ENCODE results near the gene HSPA12B. TPM values are rescaled to one million over a fixed set of nuclear protein-coding genes. Genes with fewer than 3 reads are reported as not detected.
A peak's percentile ranks its signal among the peaks of the same experiment; 100 is the strongest.

The HSPA12B gene
- total and polyA plus RNA-seq, 9 of the 15 experiments (the other 6 are each of a cell fraction or from before 2014, with no cell fraction given) = 0.03 to 0.07 TPM; not detected in 7

- TF ChIP-seq CTCF (IDR thresholded peaks at IDR 0.05 in 2 of 3, conservative IDR thresholded peaks at IDR 0.05 in 1 of 3; ENCODE audit: insufficient read depth in 2 of 3, low read depth in 1 of 3, low read length in 3 of 3) = 0 out of 6 replicates have a peak, but pooled peaks of 1 of the 3 experiments have one; percentile 11
Observed at GRCh38 chr20:3686867-3687321, 45.6 kb upstream of the HSPA12B start (continued).

GRCh38 chr20:3687655-3688054 is 44.8 kb upstream of the HSPA12B start:
- Histone ChIP-seq H3K4me2 (ENCODE audit: insufficient read depth, low read length) (no peak overlapping the region), H3K9ac (ENCODE audit: insufficient read depth in 1 of 2, low read depth in 2 of 2, low read length in 2 of 2) (no peak overlapping the region), H3K4me3 (no peak overlapping the region), H3K27me3 (ENCODE audit: control insufficient read depth in 2 of 2, insufficient read depth in 2 of 2, low read length in 2 of 2) (peaks cover 0 to 5% of the 10 kb centered on the region in 2 experiments; a peak in 2 of 5 replicates), H3K4me1 (replicated peaks in 1 of 2; ENCODE audit: control insufficient read depth in 2 of 2, insufficient read depth in 2 of 2, low read length in 2 of 2) (peaks cover 0 to 14% of the 10 kb centered on the region in 2 experiments; a peak in 3 of 5 replicates), H2AFZ (ENCODE audit: low read depth, low read length) (peak overlapping the region; percentile 84), H3K9me3 (replicated peaks; ENCODE audit: control insufficient read depth, insufficient read depth, low read depth, low read length) (no peaks in the 10 kb centered on the region), H3K36me3 (ENCODE audit: control insufficient read depth, insufficient read depth, low read length) (no peaks in the 10 kb centered on the region), H3K9me1 (ENCODE audit: control insufficient read depth, insufficient read depth, low read length) (no peaks in the 10 kb centered on the region), H4K20me1 (replicated peaks; ENCODE audit: control insufficient read depth, insufficient read depth, low read length) (no peaks in the 10 kb centered on the region), H3K27ac (ENCODE audit: extremely low read depth, low read depth, low read length) (no peak overlapping the region), H3K79me2 (ENCODE audit: control insufficient read depth, insufficient read depth, low read length) (no peaks in the 10 kb centered on the region)
- intact Hi-C loops (cut with micrococcal nuclease) (no loop called here), in situ Hi-C loops (cut with MboI) (no loop called here)
- FAIRE-seq (peak; percentile 58), ATAC-seq (peak; percentile 87), DNase-seq (ENCODE audit: extremely low read depth in 1 of 4, low spot score in 3 of 4) (peak; percentile 38 to 59 (median 53))
- BruUV-seq (replicated peaks) = no TSS peak
- 7% methylated on average over 2 of the region's 2 CpGs for WGBS (ENCODE audit: insufficient coverage, low coverage, missing lambda C conversion rate)
- POLR2A ChIA-PET = interaction anchor here (0.7 kb wide), 1 partner anchor 9 kb away, joined by 3 read pairs; no protein-coding TSS in a partner anchor
- CTCF ChIA-PET (ENCODE audit: low intra/inter-chr PET ratio) = interaction anchor here (0.7 kb wide), 1 partner anchor 51 kb away, joined by 4 read pairs; no protein-coding TSS in a partner anchor
- TF ChIP-seq SIX5 (IDR thresholded peaks at IDR 0.05; ENCODE audit: borderline replicate concordance in 1 of 2, insufficient read depth in 1 of 2, low read depth in 1 of 2, low read length in 2 of 2) (peak; percentile 62 to 68; a peak in 3 of 4 replicates), CHD2 (IDR thresholded peaks at IDR 0.05; ENCODE audit: low read depth, low read length) (peak; percentile 45; the same call in 1 of the 2 replicates), RBM25 (IDR thresholded peaks at IDR 0.05; ENCODE audit: low read depth, low read length, severe bottlenecking) (peak; percentile 77), CXXC5 (CRISPR knock-in tag; IDR thresholded peaks at IDR 0.05) (no peak), CREM (IDR thresholded peaks at IDR 0.05; ENCODE audit: low read depth) (0 out of 2 replicates have a peak, but pooled peaks have one; percentile 27), HCFC1 (IDR thresholded peaks at IDR 0.05; ENCODE audit: low read depth, low read length) (peak; percentile 87), NRF1 (conservative IDR thresholded peaks at IDR 0.05 in 1 of 2, IDR thresholded peaks at IDR 0.05 in 1 of 2) (0 out of 4 replicates have a peak, but pooled peaks of 1 of the 2 experiments have one; percentile 21), CCAR2 (IDR thresholded peaks at IDR 0.05; ENCODE audit: low read depth, low read length) (no peak), ZNF143 (CRISPR knock-in tag; IDR thresholded peaks at IDR 0.05) (peak; percentile 86)
- TF ChIP-seq, protein P1, sequence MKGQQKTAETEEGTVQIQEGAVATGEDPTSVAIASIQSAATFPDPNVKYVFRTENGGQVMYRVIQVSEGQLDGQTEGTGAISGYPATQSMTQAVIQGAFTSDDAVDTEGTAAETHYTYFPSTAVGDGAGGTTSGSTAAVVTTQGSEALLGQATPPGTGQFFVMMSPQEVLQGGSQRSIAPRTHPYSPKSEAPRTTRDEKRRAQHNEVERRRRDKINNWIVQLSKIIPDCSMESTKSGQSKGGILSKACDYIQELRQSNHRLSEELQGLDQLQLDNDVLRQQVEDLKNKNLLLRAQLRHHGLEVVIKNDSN (CRISPR knock-in tag; IDR thresholded peaks at IDR 0.05) = peak; percentile 95
- TF ChIP-seq, protein P2, sequence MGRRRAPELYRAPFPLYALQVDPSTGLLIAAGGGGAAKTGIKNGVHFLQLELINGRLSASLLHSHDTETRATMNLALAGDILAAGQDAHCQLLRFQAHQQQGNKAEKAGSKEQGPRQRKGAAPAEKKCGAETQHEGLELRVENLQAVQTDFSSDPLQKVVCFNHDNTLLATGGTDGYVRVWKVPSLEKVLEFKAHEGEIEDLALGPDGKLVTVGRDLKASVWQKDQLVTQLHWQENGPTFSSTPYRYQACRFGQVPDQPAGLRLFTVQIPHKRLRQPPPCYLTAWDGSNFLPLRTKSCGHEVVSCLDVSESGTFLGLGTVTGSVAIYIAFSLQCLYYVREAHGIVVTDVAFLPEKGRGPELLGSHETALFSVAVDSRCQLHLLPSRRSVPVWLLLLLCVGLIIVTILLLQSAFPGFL (CRISPR knock-in tag; IDR thresholded peaks at IDR 0.05) = no peak

Measured in K562 (cell line).